HUDEP-2 (cell line): ENCODE measurements around the gene NDOR1.
A peak's percentile ranks its signal among the peaks of the same experiment; 100 is the strongest.

Experiments used
- DNase-seq, 76 experiments: peaks; one replicate each; lab custom pipeline; 2025; ENCODE audit not compliant: unreplicated experiment in 76 of 76; lab: John Stamatoyannopoulos, UW

The NDOR1 gene

DNA sequence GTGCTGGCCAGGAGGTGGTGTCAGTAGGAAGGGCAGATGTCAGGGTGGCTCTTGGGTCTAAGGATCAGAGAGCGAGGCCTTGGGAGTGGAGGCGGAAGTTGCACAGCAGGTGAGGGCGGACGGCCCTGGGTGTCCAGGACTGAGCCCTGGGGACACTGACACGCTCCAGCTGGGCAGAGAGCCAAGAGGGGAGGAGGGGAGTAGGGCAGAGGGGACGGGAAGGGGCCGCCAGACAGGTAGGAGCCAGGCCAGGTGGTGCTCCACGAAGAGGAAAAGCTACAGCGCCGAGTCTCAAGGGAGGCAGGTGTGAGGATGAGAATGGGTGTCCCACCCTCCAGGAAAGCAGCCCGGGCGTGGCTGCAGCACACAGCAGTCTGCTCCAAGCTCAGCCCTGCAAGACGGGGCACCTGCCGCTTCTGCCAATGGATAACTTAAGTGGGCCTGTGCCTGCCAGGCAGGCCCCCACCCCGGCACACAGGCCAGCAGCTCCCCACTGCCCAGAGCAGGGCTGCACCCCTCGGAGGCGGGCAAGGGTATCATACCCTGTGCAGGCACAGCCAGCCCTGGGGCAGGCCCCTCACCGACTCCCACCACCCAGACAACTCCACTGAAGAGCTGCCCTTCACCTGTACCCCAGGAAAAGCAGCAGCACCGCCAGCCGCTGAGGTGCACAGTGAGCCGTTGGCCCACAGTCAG lies 9.8 kb upstream of the NDOR1 start:
- no peak for DNase-seq

DNA sequence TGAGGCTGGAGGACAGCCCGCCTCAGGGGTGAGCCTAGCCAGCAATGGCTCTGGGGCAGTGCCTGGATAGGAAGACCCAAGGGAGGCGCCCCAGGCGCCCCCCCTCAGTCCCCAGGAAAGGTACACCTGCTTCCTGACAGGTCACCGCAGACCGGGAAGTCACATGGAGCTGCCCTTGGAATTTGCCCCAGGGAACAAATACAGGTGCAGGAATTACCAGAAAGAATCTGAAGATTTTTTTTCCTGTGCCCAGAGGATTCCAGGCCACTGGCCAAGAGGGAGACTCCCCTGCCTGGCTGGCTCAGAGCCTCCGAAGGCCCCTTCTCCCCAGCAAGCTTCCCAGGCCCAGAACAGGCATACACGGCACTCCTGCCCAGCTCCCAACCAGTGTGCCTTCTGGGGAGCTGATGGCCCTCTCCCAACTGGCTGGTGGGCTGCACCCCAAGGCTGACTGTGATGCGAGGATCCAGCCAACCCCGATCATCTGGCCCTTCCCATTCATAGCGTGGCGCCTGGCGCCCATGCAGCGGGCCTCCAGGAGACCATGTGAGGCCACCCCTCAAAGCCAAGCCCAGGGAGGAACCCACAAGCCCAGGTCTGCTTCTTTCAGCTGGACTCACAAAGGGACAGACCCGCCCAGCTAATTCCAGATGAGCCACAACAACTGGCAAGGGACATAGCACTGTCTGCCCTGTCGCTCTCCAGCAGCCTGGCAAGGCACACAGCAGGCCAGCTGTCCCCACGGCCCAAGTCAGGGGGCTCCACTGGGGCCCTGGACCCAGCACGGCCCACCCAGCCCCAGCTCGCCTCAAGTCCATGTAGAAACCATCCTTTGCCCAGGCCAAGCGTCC lies 7.2 kb upstream of the NDOR1 start:
- DNase-seq = no peak

DNA sequence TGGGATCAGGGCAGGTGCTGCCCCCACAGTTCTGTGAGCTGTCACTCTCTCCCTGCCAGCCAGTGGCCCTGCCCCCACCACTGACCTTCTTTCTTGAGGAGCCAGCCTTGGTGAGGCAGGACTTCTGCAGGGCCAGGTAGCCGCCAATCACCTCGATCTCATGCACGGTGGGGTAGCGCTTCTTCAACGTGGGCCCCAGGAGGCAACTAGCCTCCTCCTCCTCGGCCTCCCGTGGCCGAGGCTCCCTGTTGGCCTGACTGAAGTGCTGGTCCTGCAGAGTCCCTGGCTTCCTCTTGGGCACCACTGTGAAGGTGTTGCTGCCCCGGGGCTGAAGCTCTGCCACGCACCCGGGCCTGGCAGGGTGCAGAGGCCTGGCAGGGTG lies 6.6 kb upstream of the NDOR1 start:
- no peak for DNase-seq

DNA sequence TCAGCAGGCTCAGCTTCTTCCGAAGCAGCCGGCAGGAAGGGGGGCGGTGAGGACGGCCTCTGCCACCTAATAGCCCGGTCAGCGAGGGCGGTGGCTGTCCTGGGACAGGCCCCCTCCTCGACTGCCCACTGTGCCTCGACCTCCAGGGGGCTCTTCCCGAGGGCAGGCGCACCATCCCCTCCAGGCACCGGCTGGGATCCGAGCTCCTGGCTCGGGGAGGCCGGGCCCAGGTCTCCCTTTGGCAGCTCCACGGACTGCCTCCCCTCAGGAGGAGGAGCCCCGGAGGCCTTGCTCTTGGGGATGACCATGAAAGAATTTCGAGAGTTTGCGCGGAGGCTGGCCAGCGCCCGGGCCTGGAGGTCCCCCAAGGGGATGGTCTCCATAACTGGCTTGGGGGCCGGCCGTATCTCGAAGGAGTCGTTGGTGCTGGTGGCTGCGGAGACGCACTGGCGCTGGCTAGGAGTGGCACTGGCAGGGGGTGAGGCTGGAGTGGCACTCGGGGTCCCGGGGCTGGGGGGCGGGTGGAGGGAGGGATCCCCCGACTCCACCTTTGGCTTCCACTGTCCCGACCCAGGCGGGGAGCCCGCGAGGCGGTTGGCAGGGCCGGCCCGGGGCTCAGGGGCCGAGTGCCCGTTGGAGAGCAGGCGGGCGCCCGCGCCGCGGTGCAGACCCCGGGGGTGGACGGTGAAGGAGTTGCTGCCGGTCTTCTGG lies 5.9 kb upstream of the NDOR1 start:
- no peak for DNase-seq

DNA sequence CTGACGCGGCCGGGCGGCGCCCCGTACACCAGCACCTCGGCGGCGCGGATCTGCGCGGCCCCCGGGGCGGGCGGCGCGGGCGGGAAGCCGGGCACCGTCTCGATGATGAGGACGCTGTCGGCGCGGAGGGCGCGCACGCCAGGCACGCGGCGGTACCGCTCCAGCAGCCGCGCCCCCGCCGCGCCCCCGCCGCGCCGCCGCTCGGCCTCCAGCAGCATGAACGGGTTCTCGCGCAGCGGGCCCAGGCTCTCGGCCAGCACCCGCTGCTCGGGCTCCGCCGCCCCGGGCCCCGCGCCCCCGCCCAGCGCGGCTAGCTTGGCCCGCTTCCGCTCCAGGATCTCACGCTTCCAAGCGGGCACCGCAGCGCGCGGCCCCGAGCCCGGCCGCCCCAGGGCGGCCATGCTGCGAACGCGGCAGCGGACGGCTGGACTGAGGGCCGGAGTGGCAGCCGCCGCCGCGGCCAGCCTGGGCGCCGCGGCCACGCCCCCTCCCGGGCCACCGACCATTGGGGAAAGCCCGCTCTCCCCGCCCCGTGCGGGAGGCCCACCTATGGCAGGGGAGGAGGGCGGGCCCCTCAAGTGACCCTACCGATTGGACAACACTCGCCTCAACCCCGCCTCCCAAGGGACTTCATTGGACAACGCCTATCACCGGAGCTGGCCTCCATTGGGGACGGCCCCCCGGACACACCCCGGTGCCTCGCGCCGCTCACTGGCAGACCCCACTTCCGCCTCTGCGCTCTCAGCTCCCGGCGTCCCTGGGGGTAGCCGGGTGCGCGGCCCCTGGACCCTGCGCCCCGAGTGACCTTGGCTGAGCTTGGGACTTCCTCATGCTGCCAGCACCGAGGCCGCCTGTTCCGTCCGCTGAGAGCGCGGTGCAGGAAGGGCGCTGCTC lies 4.9 kb upstream of the NDOR1 start, which contains the start of gene TPRN:
TPRN (minus strand) TSS at position 431 of the 894 bp plus-strand sequence; CDS start at position 401, 30 bp downstream.
- peak in 75 of 76 experiments; percentile 33 to 99 (median 98) for DNase-seq

DNA sequence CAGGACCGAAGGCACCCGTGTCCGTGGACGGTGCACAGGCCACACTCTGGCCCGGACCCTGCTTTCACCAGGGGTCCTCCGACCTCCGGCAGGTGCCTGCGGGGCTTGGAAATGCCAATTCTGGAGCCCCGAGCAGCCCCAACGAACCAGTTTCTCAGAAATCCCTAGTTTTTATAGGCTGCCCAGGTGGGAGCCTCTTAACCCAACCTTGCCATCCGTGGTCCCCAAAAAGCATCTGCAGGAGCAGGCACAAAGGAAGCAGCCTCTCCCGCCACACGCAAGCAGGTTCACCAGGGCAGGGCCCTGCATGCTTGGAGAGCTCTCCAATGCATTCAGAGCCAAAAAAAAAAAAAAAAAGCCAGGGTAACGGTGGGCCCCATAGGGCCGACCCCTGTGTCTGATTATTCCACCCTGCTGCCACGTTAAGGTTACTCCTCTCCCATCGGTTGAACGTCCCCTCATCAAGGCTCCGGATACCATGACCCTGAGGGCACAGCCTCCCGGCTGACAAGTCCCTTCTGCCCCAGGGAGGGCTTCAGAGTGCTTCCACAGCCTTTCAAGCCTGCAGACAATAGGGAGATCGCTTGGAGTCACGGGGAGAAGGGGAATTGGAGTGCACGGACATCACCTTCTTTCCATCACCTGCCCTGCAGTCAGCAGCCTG lies 4.2 kb upstream of the NDOR1 start:
- DNase-seq = no peak

DNA sequence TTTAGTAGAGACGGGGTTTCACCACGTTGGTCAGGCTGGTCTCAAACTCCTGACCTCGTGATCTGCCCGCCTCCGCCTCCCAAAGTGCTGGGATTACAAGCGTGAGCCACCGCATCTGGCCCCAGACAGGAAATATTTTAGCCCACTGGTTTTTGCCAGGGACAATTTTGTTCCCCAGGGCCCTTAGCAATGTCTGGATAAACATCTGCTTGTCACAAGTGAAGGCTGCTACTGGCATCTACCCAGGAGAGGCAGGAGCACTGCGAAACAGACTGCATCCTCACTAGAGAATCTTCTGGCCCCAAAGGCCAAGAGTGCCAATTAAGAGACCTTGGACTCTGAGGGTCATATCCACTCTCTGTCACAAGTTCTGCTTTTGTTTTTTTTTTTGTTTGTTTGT lies 2.5 kb upstream of the NDOR1 start:
- peak in 8 of 76 experiments; percentile 7 to 26 (median 14) for DNase-seq

DNA sequence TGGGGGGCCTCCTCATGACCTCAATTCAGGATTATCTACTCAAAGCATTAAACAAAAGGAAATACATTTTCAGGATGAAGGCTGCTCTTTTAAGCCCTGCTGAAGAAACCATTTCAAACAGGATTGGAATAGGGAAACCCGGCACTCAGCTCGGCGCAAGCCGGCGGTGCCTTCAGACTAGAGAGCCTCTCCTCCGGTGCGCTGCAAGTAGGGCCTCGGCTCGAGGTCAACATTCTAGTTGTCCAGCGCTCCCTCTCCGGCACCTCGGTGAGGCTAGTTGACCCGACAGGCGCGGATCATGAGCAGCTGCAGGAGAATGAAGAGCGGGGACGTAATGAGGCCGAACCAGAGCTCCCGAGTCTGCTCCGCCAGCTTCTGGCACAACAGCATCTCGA lies 772 bp upstream of the NDOR1 start:
- DNase-seq = no peak

DNA sequence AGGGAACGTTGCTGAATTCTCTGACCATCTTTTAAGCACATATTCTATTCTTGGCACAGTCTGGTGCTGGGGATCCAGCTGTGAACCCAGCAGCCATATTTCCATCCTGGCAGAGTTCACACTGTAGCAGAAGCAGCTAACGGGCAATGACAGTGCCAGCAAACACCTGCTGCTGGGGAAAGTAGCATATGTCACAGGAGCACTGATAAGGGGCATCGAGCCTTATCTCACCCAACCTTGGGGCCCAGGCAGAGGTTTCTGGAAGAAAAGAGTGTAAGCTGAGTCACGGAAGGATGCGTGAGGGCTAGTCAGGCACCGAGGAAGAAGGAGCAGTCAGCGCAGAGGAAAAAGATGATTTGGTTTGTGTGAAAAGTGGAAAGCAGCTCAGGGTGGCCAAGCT lies 1.1 kb downstream of the NDOR1 start:
- DNase-seq = peak in 50 of 76 experiments; percentile 6 to 70 (median 42)

DNA sequence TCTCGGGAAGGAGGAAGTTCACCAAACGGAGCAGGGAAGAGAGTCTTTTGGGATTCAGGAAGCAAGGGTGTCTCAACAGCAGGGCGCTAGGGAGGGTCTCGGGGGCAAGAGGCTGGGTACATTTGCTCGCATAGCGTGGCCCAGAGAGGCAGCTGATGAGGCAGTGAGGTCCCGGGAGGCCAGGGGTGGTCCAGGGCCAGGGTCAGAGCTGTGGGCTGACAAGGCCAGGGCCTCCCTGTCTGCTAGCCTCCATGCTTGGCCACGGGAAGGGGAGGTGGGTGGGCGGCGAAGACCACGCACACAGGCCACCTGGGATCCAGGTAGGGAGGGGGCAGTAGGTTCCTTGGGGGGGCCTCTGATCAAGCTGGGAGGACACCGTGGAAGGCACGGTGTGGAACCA lies 6.0 kb downstream of the NDOR1 start:
- no peak for DNase-seq

DNA sequence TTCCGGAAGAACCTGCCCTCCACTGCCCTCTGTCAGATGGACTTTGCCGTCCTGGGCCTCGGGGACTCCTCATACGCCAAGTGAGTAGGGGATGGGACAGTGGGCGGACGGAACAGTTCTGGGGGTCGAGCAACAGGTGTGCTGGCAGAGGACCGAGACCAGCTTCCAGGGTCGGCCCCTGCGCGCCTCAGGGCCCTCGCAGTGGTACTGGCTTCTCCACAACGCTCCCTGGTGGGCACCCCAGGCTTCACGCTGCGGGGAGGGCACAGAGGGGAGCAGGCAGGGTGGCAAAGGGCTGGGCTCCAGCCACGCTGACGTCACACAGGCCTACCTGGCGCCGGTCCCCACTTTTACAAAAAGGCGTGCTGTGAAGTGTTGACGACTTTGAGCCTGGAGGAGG lies 7.0 kb downstream of the NDOR1 start:
- no peak for DNase-seq

DNA sequence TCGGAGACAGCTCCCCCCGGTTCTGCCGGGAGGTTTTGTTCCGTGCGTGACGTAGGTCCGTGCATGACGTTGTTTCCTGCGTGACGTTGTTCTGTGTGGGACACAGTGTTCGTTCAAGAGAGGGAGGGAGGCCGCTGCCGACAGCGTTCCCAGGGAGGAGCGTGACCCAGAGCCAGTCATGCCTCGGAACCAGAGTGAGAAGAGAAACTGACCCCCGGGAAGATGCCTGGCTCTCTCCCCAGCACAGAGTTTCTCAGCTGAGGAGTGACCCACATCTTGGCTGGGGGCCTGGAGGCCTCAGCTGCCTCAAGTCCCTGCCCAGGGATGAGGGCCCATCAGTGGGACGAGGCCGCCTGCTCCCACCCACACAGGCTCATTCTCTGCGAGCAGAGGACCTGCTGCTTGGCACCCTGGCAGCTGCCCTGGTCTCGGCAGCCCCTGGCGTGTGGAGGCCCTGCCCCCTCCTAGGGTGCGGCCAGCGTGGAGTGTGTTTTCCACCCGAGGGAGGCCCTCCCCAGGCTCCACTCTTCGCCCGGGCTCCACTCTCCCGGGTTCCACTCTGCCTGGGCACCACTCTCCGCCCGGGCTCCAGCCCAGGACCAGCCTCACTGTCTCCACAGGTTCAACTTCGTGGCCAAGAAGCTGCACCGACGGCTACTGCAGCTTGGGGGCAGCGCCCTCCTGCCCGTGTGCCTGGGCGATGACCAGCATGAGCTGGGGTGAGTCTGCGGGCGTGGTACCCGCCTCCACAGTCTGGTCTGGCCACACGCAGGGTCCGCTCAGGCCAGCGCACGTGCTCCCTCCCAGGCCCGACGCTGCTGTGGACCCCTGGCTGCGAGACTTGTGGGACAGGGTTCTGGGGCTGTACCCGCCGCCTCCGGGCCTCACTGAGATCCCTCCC lies 7.9 kb downstream of the NDOR1 start:
- peak in 13 of 76 experiments; percentile 3 to 25 (median 16) for DNase-seq

DNA sequence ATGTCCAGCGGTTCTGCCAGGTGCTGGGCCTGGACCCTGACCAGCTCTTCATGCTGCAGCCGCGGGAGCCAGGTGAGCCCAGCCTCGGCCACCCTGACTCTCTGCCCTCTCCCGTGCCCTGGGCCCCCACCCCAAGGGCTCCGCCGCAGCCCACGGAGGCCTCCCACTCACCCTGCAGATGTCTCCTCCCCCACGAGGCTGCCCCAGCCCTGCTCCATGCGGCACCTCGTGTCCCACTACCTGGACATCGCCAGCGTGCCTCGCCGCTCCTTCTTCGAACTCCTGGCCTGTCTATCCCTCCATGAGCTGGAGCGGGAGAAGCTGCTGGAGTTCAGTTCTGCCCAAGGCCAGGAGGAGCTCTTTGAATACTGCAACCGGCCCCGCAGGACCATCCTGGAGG lies 9.1 kb downstream of the NDOR1 start:
- no peak for DNase-seq

DNA sequence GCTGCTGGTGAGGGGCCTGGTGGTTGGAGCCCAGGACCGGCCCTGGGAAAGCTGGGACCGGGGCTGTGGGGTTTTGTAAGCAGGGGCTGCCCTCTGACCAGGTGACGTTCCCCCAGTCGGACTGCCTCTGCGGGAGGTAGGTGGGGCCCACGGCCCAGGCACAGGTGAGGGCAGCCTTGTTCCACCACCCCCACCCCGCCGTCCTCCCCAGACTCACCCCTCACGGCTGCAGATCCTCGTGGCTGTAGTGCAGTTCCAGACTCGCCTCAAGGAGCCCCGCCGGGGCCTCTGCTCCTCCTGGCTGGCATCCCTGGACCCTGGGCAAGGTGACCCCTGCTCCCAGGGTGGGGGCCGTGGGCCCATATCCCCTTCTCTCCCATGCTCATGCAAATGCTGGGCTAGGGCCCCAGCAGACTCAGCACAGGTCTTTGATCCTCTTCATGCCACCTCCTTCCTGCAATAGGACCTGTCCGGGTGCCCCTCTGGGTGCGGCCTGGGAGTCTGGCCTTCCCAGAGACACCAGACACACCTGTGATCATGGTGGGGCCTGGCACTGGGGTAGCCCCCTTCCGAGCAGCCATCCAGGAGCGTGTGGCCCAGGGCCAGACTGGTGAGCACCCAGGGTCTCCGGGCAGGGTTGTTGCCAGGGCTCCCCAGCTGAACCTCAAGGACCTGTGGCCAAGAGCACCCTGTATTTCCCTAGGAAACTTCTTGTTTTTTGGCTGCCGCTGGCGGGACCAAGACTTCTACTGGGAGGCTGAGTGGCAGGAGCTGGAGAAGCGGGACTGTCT lies 9.9 kb downstream of the NDOR1 start:
- no peak for DNase-seq

DNA sequence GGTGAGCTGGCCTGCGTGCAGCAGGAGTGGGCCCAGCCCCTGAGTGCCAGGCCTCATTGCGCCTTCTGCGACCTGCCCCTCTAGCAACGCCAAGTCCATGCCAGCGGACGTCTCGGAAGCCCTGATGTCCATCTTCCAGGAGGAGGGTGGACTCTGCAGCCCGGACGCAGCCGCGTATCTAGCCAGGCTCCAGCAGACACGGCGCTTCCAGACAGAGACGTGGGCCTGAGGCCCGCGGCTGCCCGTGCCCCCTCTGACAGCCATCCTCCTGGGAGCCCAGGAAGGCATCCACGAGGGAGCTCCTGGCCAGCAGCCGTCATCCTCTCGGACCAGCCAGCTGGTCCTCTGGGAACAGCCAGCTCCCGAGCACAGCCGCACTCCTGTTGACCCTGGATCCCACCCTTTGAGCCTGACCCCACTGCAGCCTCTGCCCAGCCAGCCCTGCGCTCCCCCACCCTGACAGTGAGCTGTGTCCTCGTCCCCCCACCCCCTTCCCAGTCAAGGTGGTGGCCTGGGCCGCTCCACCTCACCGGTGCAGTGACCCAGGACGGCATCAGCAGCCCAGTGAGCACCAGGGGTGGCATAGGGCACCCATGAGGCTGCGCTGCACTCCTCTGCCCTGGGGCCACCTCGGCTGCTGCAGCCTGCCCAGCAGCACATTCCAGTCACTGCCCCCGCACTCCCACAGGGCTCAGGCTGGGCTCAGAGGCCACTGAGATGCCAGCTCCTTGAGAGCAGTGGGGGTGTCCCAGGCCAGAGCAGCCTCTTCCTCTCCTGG lies 10.9 kb downstream of the NDOR1 start:
- no peak for DNase-seq

DNA sequence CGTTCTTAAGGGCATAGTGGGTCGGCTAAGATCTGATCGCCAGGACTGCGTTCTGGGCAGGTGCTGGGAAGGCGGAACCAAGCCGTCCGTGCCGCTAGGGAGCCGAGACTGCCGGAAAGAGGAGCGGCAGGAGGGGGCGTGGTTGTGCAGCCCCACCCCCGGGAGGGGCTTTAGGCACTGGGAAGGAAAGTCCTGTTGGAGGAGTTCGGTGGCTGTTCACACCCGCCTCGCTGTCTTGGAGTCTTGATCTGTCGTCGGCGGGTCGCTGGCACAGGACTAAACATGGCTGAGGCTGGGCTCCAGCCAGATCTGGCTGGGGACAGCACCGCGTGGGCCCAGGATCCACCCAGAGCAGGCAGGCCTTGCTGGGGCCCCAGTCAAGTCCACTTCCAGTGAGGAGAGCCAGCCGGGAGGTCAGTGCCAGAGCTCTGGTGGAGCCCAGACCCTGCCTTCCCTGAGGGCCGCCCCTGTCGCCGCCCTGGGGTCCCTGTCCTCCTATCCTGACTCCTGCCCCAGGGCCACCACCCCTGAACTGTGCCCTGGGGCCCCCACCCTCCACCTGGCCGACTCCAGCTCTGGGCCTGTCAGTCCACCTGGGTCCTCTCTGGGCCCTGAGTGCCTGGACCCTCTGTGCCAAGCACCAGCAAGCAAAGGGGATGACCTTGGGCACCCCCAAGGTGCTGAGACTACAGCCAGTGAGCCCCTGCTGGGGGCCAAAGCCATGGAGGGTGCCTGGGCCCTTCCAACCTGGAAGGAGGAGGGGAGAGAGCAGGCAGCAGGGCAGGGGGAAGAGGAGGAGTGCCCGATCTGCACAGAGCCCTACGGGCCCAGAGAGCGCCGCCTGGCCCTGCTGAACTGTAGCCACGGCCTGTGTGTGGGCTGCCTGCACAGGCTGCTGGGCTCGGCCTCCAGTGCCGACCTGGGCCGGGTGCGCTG lies 12.0 kb downstream of the NDOR1 start:
- peak in 13 of 76 experiments; percentile 16 to 56 (median 26) for DNase-seq
